ENCODE data around the gene GABRB3. TPM values are rescaled to one million over a fixed set of nuclear protein-coding genes. Genes with fewer than 3 reads are reported as not detected.

Gene GABRB3
- total and polyA plus RNA-seq, 2 of the 8 experiments (the other 6 are each of a cell fraction or from before 2014, with no cell fraction given) = 98.8 to 163 TPM

- no peak for DNase-seq (ENCODE audit: low read depth in 1 of 2, low spot score in 2 of 2)
- no peak for TF ChIP-seq SAP30 (IDR thresholded peaks at IDR 0.05; ENCODE audit: insufficient read depth, insufficient replicate concordance, low read length)
- no peak for TF ChIP-seq ASH2L (IDR thresholded peaks at IDR 0.05; ENCODE audit: low read length)
- no peak for TF ChIP-seq KDM5A (IDR thresholded peaks at IDR 0.05; ENCODE audit: low read length)
- no peak for TF ChIP-seq SP2 (IDR thresholded peaks at IDR 0.05; ENCODE audit: low read length)
- no peak for TF ChIP-seq RFX5 (IDR thresholded peaks at IDR 0.05; ENCODE audit: borderline replicate concordance, low read depth, low read length)
- no peak for TF ChIP-seq CHD1 (IDR thresholded peaks at IDR 0.05; ENCODE audit: low read depth, low read length)
- no peak for TF ChIP-seq TCF12 (IDR thresholded peaks at IDR 0.05; ENCODE audit: low read depth, low read length)
- TF ChIP-seq JUN (IDR thresholded peaks at IDR 0.05; ENCODE audit: low read depth, low read length) = no peak
- TF ChIP-seq RXRA (IDR thresholded peaks at IDR 0.05; ENCODE audit: insufficient read depth, low read depth, low read length) = no peak
- TF ChIP-seq HDAC6 (IDR thresholded peaks at IDR 0.05; ENCODE audit: low read depth, low read length) = no peak
- no peak for TF ChIP-seq BCL11A (IDR thresholded peaks at IDR 0.05; ENCODE audit: low read depth in 2 of 2, low read length in 2 of 2)
- no peak for TF ChIP-seq SIX5 (IDR thresholded peaks at IDR 0.05; ENCODE audit: low read depth, low read length)
- no peak for TF ChIP-seq MAFK (IDR thresholded peaks at IDR 0.05; ENCODE audit: low read depth, low read length)
- TF ChIP-seq TAF1 (IDR thresholded peaks at IDR 0.05; ENCODE audit: low read depth, low read length) = no peak
- no peak for TF ChIP-seq BACH1 (IDR thresholded peaks at IDR 0.05; ENCODE audit: low read length)
- TF ChIP-seq E2F6 (IDR thresholded peaks at IDR 0.05) = no peak
- POLR2A ChIA-PET (ENCODE audit: partially characterized antibody) = no interaction called here
These were observed 92.9 kb downstream of the GABRB3 start for GRCh38 chr15:26679927-26680326.

More at GRCh38 chr15:26679927-26680326, 92.9 kb downstream of the GABRB3 start:
- WGBS, 2 experiments (ENCODE audit: extremely low coverage in 1 of 2, insufficient coverage in 1 of 2, insufficient read length in 1 of 2, insufficient replicate concordance in 2 of 2, low coverage in 1 of 2, low lambda C conversion rate in 2 of 2, missing lambda C conversion rate in 1 of 2) = 90% methylated on average over 3 of the region's 3 CpGs; no CpG with 5 or more reads in 1 of the 2 experiments
- Histone ChIP-seq H4K8ac (ENCODE audit: extremely low read depth, insufficient read depth, low read length) (no peak overlapping the region), H3K23me2 (ENCODE audit: low read depth, low read length) (no peaks in the 10 kb centered on the region), H3K56ac (replicated peaks; ENCODE audit: insufficient read length, low read depth, low read length) (no peak overlapping the region), H4K5ac (ENCODE audit: insufficient read length, low read depth, low read length) (no peak overlapping the region), H2BK15ac (ENCODE audit: low read length) (no peak overlapping the region), H3K14ac (ENCODE audit: insufficient read length) (no peak overlapping the region), H2BK20ac (ENCODE audit: low read length) (no peak overlapping the region), H4K91ac (replicated peaks; ENCODE audit: insufficient read length, low read length) (no peak overlapping the region), H3K79me2 (ENCODE audit: control insufficient read depth in 1 of 2, insufficient read depth in 2 of 2, low read length in 2 of 2) (peaks cover 0 to 94% of the 10 kb centered on the region in 2 experiments; a peak in 2 of 4 replicates), H3K4me2 (ENCODE audit: insufficient read depth in 1 of 2, low read depth in 2 of 2, low read length in 2 of 2) (no peak overlapping the region), H2BK120ac (replicated peaks; ENCODE audit: low read depth, low read length) (no peak overlapping the region), H3K79me1 (ENCODE audit: low read depth, low read length) (peaks cover 8% of the 10 kb centered on the region), H3K4me1 (replicated peaks in 1 of 4; ENCODE audit: control insufficient read depth in 3 of 4, insufficient read depth in 4 of 4, low read length in 3 of 4) (peaks cover 0 to 28% (median 10%) of the 10 kb centered on the region in 4 experiments), H2AFZ (ENCODE audit: low read length) (no peak overlapping the region), H3K27me3 (replicated peaks in 1 of 4; ENCODE audit: control insufficient read depth in 3 of 4, extremely low read depth in 1 of 4, insufficient read depth in 3 of 4, low read length in 3 of 4) (no peaks in the 10 kb centered on the region), H4K20me1 (replicated peaks in 1 of 2; ENCODE audit: control insufficient read depth in 1 of 2, insufficient read depth in 2 of 2, low read length in 2 of 2) (peaks cover 0 to 4% of the 10 kb centered on the region in 2 experiments), H3K4ac (replicated peaks; ENCODE audit: insufficient read length, low read depth, low read length) (no peak overlapping the region), H3K18ac (ENCODE audit: extremely low read depth, low read length) (no peak overlapping the region), H2AK5ac (ENCODE audit: low read depth, low read length) (no peak overlapping the region), H2BK5ac (ENCODE audit: low read depth, low read length) (no peak overlapping the region), H3K4me3 (ENCODE audit: extremely low read depth in 1 of 4, insufficient read depth in 2 of 4, low read depth in 3 of 4, low read length in 4 of 4) (no peak overlapping the region), H3K23ac (ENCODE audit: insufficient read length) (no peak overlapping the region), H3K27ac (ENCODE audit: low read depth, low read length) (no peak overlapping the region), H2BK12ac (ENCODE audit: low read depth, low read length) (no peak overlapping the region), H3K9ac (replicated peaks in 1 of 4; ENCODE audit: extremely low read depth in 1 of 4, low read depth in 3 of 4, low read length in 3 of 4) (no peak overlapping the region), H3K9me3 (ENCODE audit: insufficient read depth in 2 of 2, low read depth in 1 of 2, low read length in 1 of 2) (no peaks in the 10 kb centered on the region), H3K36me3 (ENCODE audit: control insufficient read depth in 2 of 4, insufficient read depth in 4 of 4, low read length in 3 of 4) (no peaks in the 10 kb centered on the region)
- FAIRE-seq = no peak
- CTCF ChIA-PET (ENCODE audit: partially characterized antibody) = no interaction called here

Data from H1 (cell line).